OCI-LY1 (cell line): ENCODE results near the gene ZNF407.
"Not testable (repeated sequence)": the region's sequence is repeated elsewhere in the genome, so short reads cannot be mapped to it uniquely, and the experiment has no call there.

Source experiments
- H2AFZ ChIP-seq: fragments of 200-600 bp; sonication (generic), shearing (Covaris generic); 2 replicates; pipeline ENCODE4 v1.6.0; 2014; ENCODE audit warnings: antibody characterized with exemption, mild to moderate bottlenecking, low read length
- H3F3A ChIP-seq: fragments of 200-600 bp; sonication (generic), shearing (Covaris generic); 2 replicates; pipeline ENCODE4 v1.6.0; 2014; ENCODE audit warnings: mild to moderate bottlenecking, antibody characterized with exemption, low read length, moderate library complexity; ENCODE audit not compliant: insufficient read depth
- H3K27ac ChIP-seq: fragments of 200-600 bp; sonication (generic); 2 replicates; pipeline ENCODE4 v1.5.1; 2014; ENCODE audit warnings: low read length, mixed run types, mild to moderate bottlenecking, low read depth; ENCODE audit not compliant: poor library complexity, severe bottlenecking
- H3K27me3 ChIP-seq: fragments of 200-600 bp; sonication (generic); 2 replicates; pipeline ENCODE4 v1.6.0; 2014; ENCODE audit warnings: antibody characterized with exemption, mild to moderate bottlenecking, low read length, moderate library complexity; ENCODE audit not compliant: insufficient read depth
- H3K36me3 ChIP-seq: fragments of 200-600 bp; sonication (generic); 2 replicates; pipeline ENCODE4 v1.6.1; 2014; ENCODE audit warnings: mild to moderate bottlenecking, antibody characterized with exemption, low read length, moderate library complexity, mixed read lengths; ENCODE audit not compliant: insufficient read depth
- H3K4me1 ChIP-seq: fragments of 200-600 bp; sonication (generic); 2 replicates; pipeline ENCODE4 v1.5.1; 2014; ENCODE audit warnings: mild to moderate bottlenecking, low read length, moderate library complexity; ENCODE audit not compliant: insufficient read depth, severe bottlenecking
- H3K4me2 ChIP-seq: fragments of 200-600 bp; sonication (generic), shearing (Covaris generic); 2 replicates; pipeline ENCODE4 v1.6.1; 2014; ENCODE audit warnings: low read length
- H3K4me3 ChIP-seq: fragments of 200-600 bp; sonication (generic); 2 replicates; pipeline ENCODE4 v1.5.1; 2014; ENCODE audit warnings: low read length, low read depth, mild to moderate bottlenecking, mixed read lengths; ENCODE audit not compliant: poor library complexity, severe bottlenecking
- H3K79me2 ChIP-seq: fragments of 200-600 bp; shearing (Covaris generic); 2 replicates; pipeline ENCODE4 v1.6.1; 2016; ENCODE audit warnings: mixed run types, low read length, mixed read lengths; ENCODE audit not compliant: insufficient read depth
- H3K9ac ChIP-seq: fragments of 200-600 bp; sonication (generic), shearing (Covaris generic); 2 replicates; pipeline ENCODE4 v1.6.1; 2014; ENCODE audit warnings: mild to moderate bottlenecking, low read length, mixed read lengths
- H3K9me2 ChIP-seq: fragments of 200-600 bp; sonication (generic), shearing (Covaris generic); 2 replicates; pipeline ENCODE4 v1.6.1; 2014; ENCODE audit warnings: low read depth, mild to moderate bottlenecking, low read length, mixed read lengths
- H3K9me3 ChIP-seq: fragments of 200-600 bp; shearing (Covaris generic); 2 replicates; pipeline ENCODE4 v1.6.1; 2014; ENCODE audit warnings: low read length, mixed read lengths
- H4K20me1 ChIP-seq: fragments of 200-600 bp; sonication (generic), shearing (Covaris generic); 2 replicates; pipeline ENCODE4 v1.6.0; 2016; ENCODE audit warnings: mild to moderate bottlenecking, low read length; ENCODE audit not compliant: insufficient read depth
- CTCF ChIP-seq: fragments of 200-600 bp; sonication (generic), shearing (Covaris generic); IDR thresholded peaks from 2 replicates; pipeline ENCODE4 v1.5.1; 2017; ENCODE audit warnings: mild to moderate bottlenecking, antibody characterized with exemption, low read length, moderate library complexity, mixed read lengths
- EZH2 ChIP-seq: fragments of 200-600 bp; sonication (generic), shearing (Covaris generic); IDR thresholded peaks from 2 replicates; pipeline ENCODE4 v1.8.0; 2017; ENCODE audit warnings: borderline replicate concordance, mixed run types, mild to moderate bottlenecking, antibody characterized with exemption, low read length, moderate library complexity, mixed read lengths

The ZNF407 gene

GRCh38 chr18:75100832-75101630 lies 503.4 kb downstream of the ZNF407 start:
- TF ChIP-seq EZH2 = no peak
- TF ChIP-seq CTCF = no peak
- Histone ChIP-seq H3K9me2 (no peaks in the 10 kb centered on the region), H3K9me3 (peaks cover 4% of the 10 kb centered on the region; the same call in 1 of the 2 replicates), H3K4me3 (no peak overlapping the region), H4K20me1 (no peaks in the 10 kb centered on the region), H3K27me3 (no peaks in the 10 kb centered on the region), H3K79me2 (no peaks in the 10 kb centered on the region), H3F3A (no peaks in the 10 kb centered on the region), H3K27ac (no peak overlapping the region), H3K4me2 (no peak overlapping the region), H3K9ac (no peak overlapping the region), H3K4me1 (no peaks in the 10 kb centered on the region), H3K36me3 (no peaks in the 10 kb centered on the region; the same call in 1 of the 2 replicates), H2AFZ (no peak overlapping the region)

- Histone ChIP-seq H3F3A (no peaks in the 10 kb centered on the region), H3K27me3 (no peaks in the 10 kb centered on the region), H3K27ac (no peak overlapping the region), H2AFZ (no peak overlapping the region), H4K20me1 (no peaks in the 10 kb centered on the region), H3K9ac (no peak overlapping the region), H3K79me2 (no peaks in the 10 kb centered on the region), H3K9me3 (peaks cover 4% of the 10 kb centered on the region; the same call in 1 of the 2 replicates), H3K9me2 (no peaks in the 10 kb centered on the region), H3K4me1 (no peaks in the 10 kb centered on the region), H3K4me2 (no peak overlapping the region), H3K36me3 (no peaks in the 10 kb centered on the region; the same call in 1 of the 2 replicates), H3K4me3 (no peak overlapping the region)
- TF ChIP-seq CTCF (no peak), EZH2 (no peak)
These were observed 504.2 kb downstream of the ZNF407 start for GRCh38 chr18:75101916-75102315.

GRCh38 chr18:75104029-75104428 lies 506.4 kb downstream of the ZNF407 start:
- H3F3A ChIP-seq, H3K79me2 ChIP-seq, H3K4me1 ChIP-seq, H3K4me2 ChIP-seq, H2AFZ ChIP-seq, H3K9ac ChIP-seq, H4K20me1 ChIP-seq, H3K4me3 ChIP-seq, H3K36me3 ChIP-seq, H3K9me2 ChIP-seq, H3K27ac ChIP-seq, H3K9me3 ChIP-seq, H3K27me3 ChIP-seq: not testable (repeated sequence)

- Histone ChIP-seq H4K20me1 (no peaks in the 10 kb centered on the region), H3K27me3 (no peaks in the 10 kb centered on the region), H3K4me2 (no peak overlapping the region), H3K27ac (no peak overlapping the region), H3K36me3 (no peaks in the 10 kb centered on the region; the same call in 1 of the 2 replicates), H3K79me2 (no peaks in the 10 kb centered on the region), H3F3A (no peaks in the 10 kb centered on the region), H3K4me1 (no peaks in the 10 kb centered on the region), H3K9me3 (peaks cover 4% of the 10 kb centered on the region; the same call in 1 of the 2 replicates), H3K4me3 (no peak overlapping the region), H2AFZ (no peak overlapping the region), H3K9ac (no peak overlapping the region), H3K9me2 (no peaks in the 10 kb centered on the region)
- no peak for TF ChIP-seq EZH2
- no peak for TF ChIP-seq CTCF
These were observed 506.8 kb downstream of the ZNF407 start for GRCh38 chr18:75104483-75104882.
